ENCODE measurements around the gene SHCBP1L. TPM values are rescaled to one million over a fixed set of nuclear protein-coding genes. Genes with fewer than 3 reads are reported as not detected.

Gene SHCBP1L
- polyA plus RNA-seq, 1 experiment, result not detected

DNA sequence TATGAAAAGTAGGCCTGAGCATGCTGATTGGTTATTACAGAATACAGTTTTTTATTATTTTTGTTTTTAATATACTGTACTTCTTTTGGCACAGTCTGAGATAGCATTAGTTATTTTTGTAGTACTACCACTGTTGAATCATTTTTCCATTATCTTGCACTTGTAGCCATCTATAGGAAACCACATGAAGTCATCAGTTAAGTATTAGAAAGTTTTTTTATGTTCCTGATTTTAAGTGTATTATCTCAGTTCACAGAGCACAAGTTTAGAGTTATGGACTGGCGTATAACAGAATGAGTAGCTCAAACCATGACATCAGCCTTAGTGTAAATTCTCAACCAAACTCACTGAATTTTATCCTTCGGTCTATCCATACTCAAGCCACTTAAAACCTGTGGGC is 91.0 kb downstream of the SHCBP1L start:
- Histone ChIP-seq H3K9me3 (ENCODE audit: control insufficient read depth, insufficient read depth, low read length) (no peaks in the 10 kb centered on the region), H3K27ac (ENCODE audit: low read depth, low read length) (no peak overlapping the region), H3K4me3 (ENCODE audit: low read depth, low read length) (no peak overlapping the region), H3K27me3 (ENCODE audit: control insufficient read depth, insufficient read depth, low read length) (no peaks in the 10 kb centered on the region)
- ChIA-PET CTCF (no interaction called here), POLR2A (no interaction called here)
- no peak for DNase-seq (ENCODE audit: low read depth, low spot score)
- TF ChIP-seq, protein P1, sequence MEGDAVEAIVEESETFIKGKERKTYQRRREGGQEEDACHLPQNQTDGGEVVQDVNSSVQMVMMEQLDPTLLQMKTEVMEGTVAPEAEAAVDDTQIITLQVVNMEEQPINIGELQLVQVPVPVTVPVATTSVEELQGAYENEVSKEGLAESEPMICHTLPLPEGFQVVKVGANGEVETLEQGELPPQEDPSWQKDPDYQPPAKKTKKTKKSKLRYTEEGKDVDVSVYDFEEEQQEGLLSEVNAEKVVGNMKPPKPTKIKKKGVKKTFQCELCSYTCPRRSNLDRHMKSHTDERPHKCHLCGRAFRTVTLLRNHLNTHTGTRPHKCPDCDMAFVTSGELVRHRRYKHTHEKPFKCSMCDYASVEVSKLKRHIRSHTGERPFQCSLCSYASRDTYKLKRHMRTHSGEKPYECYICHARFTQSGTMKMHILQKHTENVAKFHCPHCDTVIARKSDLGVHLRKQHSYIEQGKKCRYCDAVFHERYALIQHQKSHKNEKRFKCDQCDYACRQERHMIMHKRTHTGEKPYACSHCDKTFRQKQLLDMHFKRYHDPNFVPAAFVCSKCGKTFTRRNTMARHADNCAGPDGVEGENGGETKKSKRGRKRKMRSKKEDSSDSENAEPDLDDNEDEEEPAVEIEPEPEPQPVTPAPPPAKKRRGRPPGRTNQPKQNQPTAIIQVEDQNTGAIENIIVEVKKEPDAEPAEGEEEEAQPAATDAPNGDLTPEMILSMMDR (IDR thresholded peaks at IDR 0.05; ENCODE audit: low read depth, low read length), result no peak

DNA sequence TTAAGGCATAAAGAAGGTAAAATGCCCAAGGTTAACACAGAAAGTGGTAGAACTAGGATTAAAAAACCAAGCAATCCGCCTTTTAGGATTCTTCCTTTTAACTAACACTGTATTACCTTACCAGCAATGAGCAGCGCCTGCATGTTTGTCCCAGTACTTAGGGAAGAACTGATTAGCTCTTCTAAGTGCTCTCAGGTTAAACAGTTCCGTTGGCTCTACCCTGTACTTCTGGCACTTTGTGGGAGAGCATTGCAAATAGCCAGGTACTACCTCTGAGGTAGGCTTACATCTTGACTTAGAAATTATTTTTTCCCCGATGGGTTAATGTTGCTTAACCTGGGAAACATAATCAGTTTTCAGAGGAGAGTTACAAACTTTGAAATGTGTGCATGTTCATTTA is 92.3 kb downstream of the SHCBP1L start:
- no peaks in the 10 kb centered on the region for H3K9me3 ChIP-seq (ENCODE audit: control insufficient read depth, insufficient read depth, low read length)
- TF ChIP-seq, protein P1 (IDR thresholded peaks at IDR 0.05; ENCODE audit: low read depth, low read length), result no peak
- H3K27ac ChIP-seq (ENCODE audit: low read depth, low read length), result no peak overlapping the region
- POLR2A ChIA-PET, result no interaction called here
- DNase-seq (ENCODE audit: low read depth, low spot score), result no peak
- CTCF ChIA-PET, result no interaction called here
- H3K4me3 ChIP-seq (ENCODE audit: low read depth, low read length), result no peak overlapping the region
- H3K27me3 ChIP-seq (ENCODE audit: control insufficient read depth, insufficient read depth, low read length), result no peaks in the 10 kb centered on the region

DNA sequence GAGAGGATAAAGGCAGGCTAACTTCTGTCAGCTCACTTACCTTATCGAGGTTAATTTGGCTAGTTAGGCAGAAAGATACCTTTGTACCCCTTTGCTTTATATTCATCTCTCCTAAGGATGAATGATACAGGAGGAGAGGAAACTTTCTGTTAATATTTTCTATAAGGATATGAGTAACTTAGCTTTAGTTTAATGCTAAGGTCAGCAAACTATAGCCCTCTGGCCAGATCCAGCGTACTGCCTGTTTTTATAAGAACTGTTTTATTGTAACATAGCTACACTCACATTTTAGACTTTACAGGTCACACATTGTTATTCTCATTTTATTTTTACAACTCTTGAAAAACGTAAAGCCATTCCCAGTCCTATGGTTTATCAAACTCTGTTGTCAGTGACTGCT is 95.8 kb downstream of the SHCBP1L start:
- ChIA-PET POLR2A (interaction anchor here (0.7 kb wide), 1 partner anchor 280 kb away, joined by 3 read pairs; no protein-coding TSS in a partner anchor), CTCF (no interaction called here)
- H3K9me3 ChIP-seq (ENCODE audit: control insufficient read depth, insufficient read depth, low read length), result no peaks in the 10 kb centered on the region
- no peak overlapping the region for H3K27ac ChIP-seq (ENCODE audit: low read depth, low read length)
- no peak overlapping the region for H3K4me3 ChIP-seq (ENCODE audit: low read depth, low read length)
- no peak for DNase-seq (ENCODE audit: low read depth, low spot score)
- no peaks in the 10 kb centered on the region for H3K27me3 ChIP-seq (ENCODE audit: control insufficient read depth, insufficient read depth, low read length)
- TF ChIP-seq, protein P1 (IDR thresholded peaks at IDR 0.05; ENCODE audit: low read depth, low read length), result no peak

DNA sequence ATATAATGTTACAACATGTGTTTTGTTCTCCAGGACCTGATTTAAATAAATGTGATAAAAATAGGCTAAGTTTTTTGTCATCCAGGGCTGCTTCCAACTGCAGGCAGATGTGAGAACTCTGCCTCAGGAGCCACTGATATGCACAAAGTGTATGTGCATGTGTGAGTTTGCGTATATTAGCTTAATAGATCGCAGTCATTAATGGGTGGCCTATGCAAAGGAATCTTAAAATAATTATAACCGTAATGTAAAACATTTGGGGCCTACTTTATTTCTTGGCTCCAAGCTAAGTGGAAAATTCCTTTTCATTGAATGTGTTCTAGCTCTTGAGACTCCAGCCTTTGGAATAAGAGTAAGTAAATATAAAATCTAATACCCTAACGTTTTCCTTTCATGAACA is 97.1 kb downstream of the SHCBP1L start:
- TF ChIP-seq, protein P1 (IDR thresholded peaks at IDR 0.05; ENCODE audit: low read depth, low read length), result no peak
- no peak for DNase-seq (ENCODE audit: low read depth, low spot score)
- H3K9me3 ChIP-seq (ENCODE audit: control insufficient read depth, insufficient read depth, low read length), result no peaks in the 10 kb centered on the region
- ChIA-PET CTCF (no interaction called here), POLR2A (interaction anchor here (0.7 kb wide), 1 partner anchor 215 kb away, joined by 4 read pairs; no protein-coding TSS in a partner anchor)
- no peak overlapping the region for H3K4me3 ChIP-seq (ENCODE audit: low read depth, low read length)
- no peak overlapping the region for H3K27ac ChIP-seq (ENCODE audit: low read depth, low read length)
- no peaks in the 10 kb centered on the region for H3K27me3 ChIP-seq (ENCODE audit: control insufficient read depth, insufficient read depth, low read length)

DNA sequence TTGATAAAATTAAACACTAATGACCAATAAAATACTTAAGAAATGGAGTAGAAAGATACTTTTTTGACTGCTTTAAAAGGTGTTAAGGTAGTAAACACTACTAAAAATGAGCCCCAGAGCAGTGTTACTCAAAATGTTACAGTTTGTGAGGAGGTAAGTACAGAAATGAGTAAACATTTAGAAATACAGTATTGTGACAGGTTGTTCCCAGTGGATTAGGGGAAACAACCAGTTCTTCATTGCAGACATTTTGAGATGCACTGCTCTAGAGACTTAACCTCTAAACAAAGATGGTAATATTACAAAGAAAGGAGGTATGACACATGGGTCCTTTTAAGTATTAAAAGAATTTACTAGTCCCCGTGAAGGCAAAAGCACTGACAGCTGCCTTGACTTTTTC is 101.1 kb downstream of the SHCBP1L start:
- POLR2A ChIA-PET, result no interaction called here

More for the DNA sequence above, 101.1 kb downstream of the SHCBP1L start:
- H3K27ac ChIP-seq (ENCODE audit: low read depth, low read length), result no peak overlapping the region
- TF ChIP-seq, protein P1 (IDR thresholded peaks at IDR 0.05; ENCODE audit: low read depth, low read length), result no peak
- H3K9me3 ChIP-seq (ENCODE audit: control insufficient read depth, insufficient read depth, low read length), result no peaks in the 10 kb centered on the region
- H3K27me3 ChIP-seq (ENCODE audit: control insufficient read depth, insufficient read depth, low read length), result no peaks in the 10 kb centered on the region
- DNase-seq (ENCODE audit: low read depth, low spot score), result no peak
- no peak overlapping the region for H3K4me3 ChIP-seq (ENCODE audit: low read depth, low read length)
- CTCF ChIA-PET, result no interaction called here
